NCI-H2029 (cell line): ENCODE results near the gene RCAN2.

Source experiments
- DNase-seq: peaks from one replicate; lab custom pipeline; 2025; lab: John Stamatoyannopoulos, UW

The RCAN2 gene

GRCh38 chr6:46251583-46252339 lies 239.5 kb downstream of the RCAN2 start:
- no peak for DNase-seq

- no peak for DNase-seq
Measured at GRCh38 chr6:46248143-46248542, 243.1 kb downstream of the RCAN2 start.

- no peak for DNase-seq
Measured at GRCh38 chr6:46246727-46247126, 244.5 kb downstream of the RCAN2 start.

- DNase-seq: no peak
Measured at GRCh38 chr6:46246081-46246480, 245.2 kb downstream of the RCAN2 start.

- DNase-seq: no peak
Measured at GRCh38 chr6:46244670-46245069, 246.6 kb downstream of the RCAN2 start.

- no peak for DNase-seq
Measured at GRCh38 chr6:46243754-46244153, 247.5 kb downstream of the RCAN2 start.

- no peak for DNase-seq
Measured at GRCh38 chr6:46242921-46243320, 248.3 kb downstream of the RCAN2 start.

- no peak for DNase-seq
Measured at GRCh38 chr6:46240866-46241565, 250.2 kb downstream of the RCAN2 start.

GRCh38 chr6:46236752-46237151 lies 254.5 kb downstream of the RCAN2 start:
- DNase-seq: no peak

- no peak for DNase-seq
Measured at GRCh38 chr6:46235242-46235641, 256.0 kb downstream of the RCAN2 start.

- DNase-seq: no peak
Measured at GRCh38 chr6:46234700-46235099, 256.5 kb downstream of the RCAN2 start.

GRCh38 chr6:46234156-46234556 lies 257.1 kb downstream of the RCAN2 start:
- DNase-seq: no peak

- no peak for DNase-seq
Measured at GRCh38 chr6:46233129-46233528, 258.1 kb downstream of the RCAN2 start.

GRCh38 chr6:46222286-46222685 lies 269.0 kb downstream of the RCAN2 start:
- no peak for DNase-seq

- DNase-seq: peak; percentile 12
Measured at GRCh38 chr6:46221222-46221793, 269.9 kb downstream of the RCAN2 start.

- DNase-seq: no peak
Measured at GRCh38 chr6:46220352-46221221, 270.7 kb downstream of the RCAN2 start.

GRCh38 chr6:46219661-46220060 lies 271.6 kb downstream of the RCAN2 start:
- no peak for DNase-seq

- DNase-seq: no peak
Measured at GRCh38 chr6:46218457-46218856, 272.8 kb downstream of the RCAN2 start.

GRCh38 chr6:46217671-46218131 lies 273.5 kb downstream of the RCAN2 start:
- no peak for DNase-seq

GRCh38 chr6:46216879-46217278 lies 274.4 kb downstream of the RCAN2 start:
- DNase-seq: no peak

GRCh38 chr6:46215777-46216176 lies 275.5 kb downstream of the RCAN2 start:
- DNase-seq: no peak

GRCh38 chr6:46215213-46215612 lies 276.0 kb downstream of the RCAN2 start:
- DNase-seq: no peak
